Measurements from ENCODE around the gene NTNG1.

GRCh38 chr1:107443027-107443426, 302.2 kb downstream of the NTNG1 start:
- TF ChIP-seq, protein P1, sequence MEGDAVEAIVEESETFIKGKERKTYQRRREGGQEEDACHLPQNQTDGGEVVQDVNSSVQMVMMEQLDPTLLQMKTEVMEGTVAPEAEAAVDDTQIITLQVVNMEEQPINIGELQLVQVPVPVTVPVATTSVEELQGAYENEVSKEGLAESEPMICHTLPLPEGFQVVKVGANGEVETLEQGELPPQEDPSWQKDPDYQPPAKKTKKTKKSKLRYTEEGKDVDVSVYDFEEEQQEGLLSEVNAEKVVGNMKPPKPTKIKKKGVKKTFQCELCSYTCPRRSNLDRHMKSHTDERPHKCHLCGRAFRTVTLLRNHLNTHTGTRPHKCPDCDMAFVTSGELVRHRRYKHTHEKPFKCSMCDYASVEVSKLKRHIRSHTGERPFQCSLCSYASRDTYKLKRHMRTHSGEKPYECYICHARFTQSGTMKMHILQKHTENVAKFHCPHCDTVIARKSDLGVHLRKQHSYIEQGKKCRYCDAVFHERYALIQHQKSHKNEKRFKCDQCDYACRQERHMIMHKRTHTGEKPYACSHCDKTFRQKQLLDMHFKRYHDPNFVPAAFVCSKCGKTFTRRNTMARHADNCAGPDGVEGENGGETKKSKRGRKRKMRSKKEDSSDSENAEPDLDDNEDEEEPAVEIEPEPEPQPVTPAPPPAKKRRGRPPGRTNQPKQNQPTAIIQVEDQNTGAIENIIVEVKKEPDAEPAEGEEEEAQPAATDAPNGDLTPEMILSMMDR (IDR thresholded peaks at IDR 0.05): no peak
- no peak for TF ChIP-seq POLR2A (IDR thresholded peaks at IDR 0.05)
- TF ChIP-seq EP300 (IDR thresholded peaks at IDR 0.05): no peak

All from suprapubic skin (tissue), 3 donors.